ENCODE data around the gene CTCFL.

DNA sequence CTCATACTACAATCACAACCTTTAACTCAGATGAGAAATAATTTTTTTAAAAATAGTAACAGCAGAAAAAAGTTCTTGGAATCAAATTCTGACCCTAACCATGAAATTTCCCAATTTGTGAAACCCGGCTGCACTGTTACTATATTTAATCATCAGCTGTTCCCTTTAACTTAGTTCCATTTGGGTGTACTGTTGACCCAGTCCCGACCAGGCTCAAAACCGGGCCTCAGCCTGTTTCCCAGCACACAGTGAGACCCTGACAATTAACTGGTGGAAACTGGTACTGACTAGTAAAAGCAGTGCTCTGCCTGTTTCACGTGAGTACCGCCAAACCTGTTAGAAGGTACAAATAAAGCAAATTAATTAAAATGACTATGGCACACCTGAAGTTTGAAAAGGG lies 7.0 kb downstream of the CTCFL start:
- TF ChIP-seq POLR2A (IDR thresholded peaks at IDR 0.05; ENCODE audit: low read depth, low read length) (no peak), POLR2AphosphoS5 (IDR thresholded peaks at IDR 0.05; ENCODE audit: low read depth, low read length) (no peak), PAX5 (IDR thresholded peaks at IDR 0.05; ENCODE audit: insufficient read depth, low read length, severe bottlenecking) (no peak)

Data from GM12891 (cell line).